Measurements from ENCODE around the gene HSDL1.

Gene HSDL1

GRCh38 chr16:84107921-84108320, 37.1 kb downstream of the HSDL1 start:
- DNase-seq (ENCODE audit: low spot score): no peak

- no peak for DNase-seq (ENCODE audit: low spot score)
These were observed 38.8 kb downstream of the HSDL1 start for GRCh38 chr16:84105948-84106740.

- no peak for DNase-seq (ENCODE audit: low spot score)
These were observed 39.6 kb downstream of the HSDL1 start for GRCh38 chr16:84105301-84105815.

- DNase-seq (ENCODE audit: low spot score): no peak
These were observed 40.7 kb downstream of the HSDL1 start for GRCh38 chr16:84104231-84104630.

GRCh38 chr16:84103678-84104077, 41.3 kb downstream of the HSDL1 start:
- no peak for DNase-seq (ENCODE audit: low spot score)

- no peak for DNase-seq (ENCODE audit: low spot score)
These were observed 46.0 kb downstream of the HSDL1 start for GRCh38 chr16:84098939-84099338.

GRCh38 chr16:84096447-84097005, 48.5 kb downstream of the HSDL1 start:
- no peak for DNase-seq (ENCODE audit: low spot score)

GRCh38 chr16:84095466-84095865, 49.5 kb downstream of the HSDL1 start:
- DNase-seq (ENCODE audit: low spot score): no peak

- DNase-seq (ENCODE audit: low spot score): no peak
These were observed 51.1 kb downstream of the HSDL1 start for GRCh38 chr16:84093879-84094270.

GRCh38 chr16:84093120-84093878, 51.7 kb downstream of the HSDL1 start:
- DNase-seq (ENCODE audit: low spot score): no peak

GRCh38 chr16:84091460-84091859, 53.5 kb downstream of the HSDL1 start:
- DNase-seq (ENCODE audit: low spot score): no peak

GRCh38 chr16:84090211-84090610, 54.8 kb downstream of the HSDL1 start:
- DNase-seq (ENCODE audit: low spot score): no peak

- DNase-seq (ENCODE audit: low spot score): no peak
These were observed 56.1 kb downstream of the HSDL1 start for GRCh38 chr16:84088695-84089395.

- DNase-seq (ENCODE audit: low spot score): no peak
These were observed 57.4 kb downstream of the HSDL1 start for GRCh38 chr16:84087466-84088151.

GRCh38 chr16:84087001-84087400, 58.0 kb downstream of the HSDL1 start:
- DNase-seq (ENCODE audit: low spot score): no peak

- DNase-seq (ENCODE audit: low spot score): no peak
These were observed 58.6 kb downstream of the HSDL1 start for GRCh38 chr16:84086341-84086740.

- DNase-seq (ENCODE audit: low spot score): no peak
These were observed 59.2 kb downstream of the HSDL1 start for GRCh38 chr16:84085773-84086172.

- DNase-seq (ENCODE audit: low spot score): no peak
These were observed 59.7 kb downstream of the HSDL1 start for GRCh38 chr16:84085271-84085667.

GRCh38 chr16:84084570-84085270, 60.3 kb downstream of the HSDL1 start:
- DNase-seq (ENCODE audit: low spot score): peak; percentile 76

GRCh38 chr16:84082835-84083569, 62.0 kb downstream of the HSDL1 start:
- DNase-seq (ENCODE audit: low spot score): no peak

All from hematopoietic multipotent progenitor cell treated with erythropoietin and hydrocortisone succinate and interleukin-3 and kit ligand, for 17 days (in vitro differentiated cells).